OCI-M2 (cell line): ENCODE results near the gene ZFAND3.

Experiments used
- DNase-seq: peaks from one replicate; lab custom pipeline; 2025; ENCODE audit not compliant: unreplicated experiment; lab: John Stamatoyannopoulos, UW

ZFAND3 gene

DNA sequence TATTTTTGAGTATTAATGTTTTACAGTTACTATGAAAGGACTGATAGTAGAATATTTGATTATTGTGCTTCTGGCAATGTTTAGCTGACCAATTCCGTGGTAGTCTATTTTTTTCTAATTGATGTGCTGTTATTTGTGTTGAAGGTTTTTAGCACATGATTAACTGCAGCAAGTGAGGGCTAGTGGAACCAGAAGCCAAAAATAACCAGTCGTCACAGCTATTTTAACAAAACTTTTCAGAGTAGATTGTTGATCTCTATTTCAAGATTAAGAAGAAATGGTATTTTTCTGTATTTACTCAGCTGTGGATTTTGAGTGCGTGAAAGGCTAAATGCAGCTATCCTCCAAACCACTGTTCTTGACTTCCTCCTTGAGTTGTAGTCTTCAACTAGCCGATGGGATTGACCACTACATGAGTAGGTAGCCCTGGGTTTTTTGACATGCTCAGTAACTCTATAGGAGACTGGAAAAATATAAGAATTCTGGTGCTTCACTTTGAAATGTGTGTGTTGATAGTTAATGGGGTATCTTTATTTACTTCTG is 258.0 kb downstream of the ZFAND3 start:
- DNase-seq, result no peak

DNA sequence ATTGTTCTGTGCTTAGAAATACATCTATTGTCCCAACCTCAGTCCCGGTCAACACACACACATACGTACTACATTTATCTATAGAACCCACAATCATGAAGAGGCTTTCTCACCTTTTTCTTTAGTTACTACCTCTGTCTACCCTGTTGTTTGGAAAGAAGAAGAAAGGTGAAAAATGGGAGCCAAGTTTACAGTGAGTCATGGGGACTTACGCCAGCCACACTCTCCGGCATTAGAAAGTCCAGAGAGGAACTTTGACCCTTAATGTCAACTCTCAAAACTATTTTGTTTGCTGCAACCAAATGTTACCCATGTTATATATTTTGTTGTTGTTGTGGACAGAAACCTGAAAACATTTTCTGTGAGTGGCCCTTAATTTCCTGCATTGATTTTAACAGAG is 259.1 kb downstream of the ZFAND3 start:
- no peak for DNase-seq

DNA sequence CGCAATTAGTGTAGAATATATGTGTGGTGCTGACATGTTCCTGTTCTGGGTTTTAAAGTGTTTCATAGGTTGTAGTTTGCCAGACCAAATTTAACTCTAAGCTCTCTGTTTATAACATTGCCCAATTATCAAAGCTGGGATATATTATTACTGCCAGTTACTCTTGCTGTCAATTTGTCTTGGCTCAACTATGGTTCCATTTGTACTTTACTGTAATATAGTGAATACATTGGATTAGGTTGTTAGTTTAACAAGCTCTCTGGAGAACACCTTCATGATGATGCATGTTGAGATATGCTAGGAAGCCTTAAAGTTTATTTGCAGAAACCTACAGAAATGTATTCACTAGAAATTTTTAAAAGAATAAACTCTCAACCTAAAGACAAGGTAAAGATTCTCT is 259.6 kb downstream of the ZFAND3 start:
- DNase-seq, result no peak

DNA sequence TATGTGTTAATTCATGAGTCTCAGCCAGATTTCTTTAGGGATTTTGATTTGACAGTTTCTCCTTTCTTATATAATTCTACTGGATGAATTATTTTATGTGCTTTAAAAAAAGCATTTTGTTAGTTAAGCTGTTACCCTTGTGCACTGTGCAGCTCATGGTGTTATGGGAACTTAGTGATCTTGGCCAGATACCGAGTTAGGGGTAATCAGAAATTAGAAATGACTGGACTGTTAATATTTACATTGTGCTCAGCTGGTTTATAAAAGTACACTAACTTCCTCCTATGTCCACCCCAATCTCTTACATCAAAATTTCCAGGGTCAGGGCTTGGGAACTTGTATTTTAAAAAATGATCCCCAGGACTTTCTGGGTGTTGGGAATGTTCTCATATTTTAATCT is 260.0 kb downstream of the ZFAND3 start:
- DNase-seq, result no peak

- DNase-seq, result no peak
These were observed 260.8 kb downstream of the ZFAND3 start for GRCh38 chr6:38080360-38080759.

GRCh38 chr6:38080889-38081288 is 261.4 kb downstream of the ZFAND3 start:
- no peak for DNase-seq

GRCh38 chr6:38085031-38085430 is 265.5 kb downstream of the ZFAND3 start:
- DNase-seq, result no peak

DNA sequence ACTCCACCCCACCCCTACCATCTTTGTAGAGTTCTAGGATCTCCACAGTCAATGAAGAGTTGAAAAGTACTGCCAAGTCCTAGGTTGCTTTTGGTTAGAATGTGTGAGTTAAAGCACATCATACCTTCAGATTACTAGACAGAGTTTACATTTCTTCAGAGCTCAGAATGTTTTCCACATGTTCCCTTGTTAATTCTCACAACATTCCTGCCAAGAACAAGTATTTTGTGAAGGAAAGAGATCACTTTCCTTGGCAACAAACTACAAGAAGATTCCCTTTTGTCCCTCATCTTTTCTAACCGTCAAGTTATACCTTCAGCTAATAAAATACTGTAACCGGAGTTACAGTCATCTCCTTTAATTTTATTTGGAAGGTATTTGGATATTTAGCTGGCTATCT is 266.8 kb downstream of the ZFAND3 start:
- no peak for DNase-seq

GRCh38 chr6:38088010-38088409 is 268.5 kb downstream of the ZFAND3 start:
- no peak for DNase-seq

GRCh38 chr6:38088829-38089228 is 269.3 kb downstream of the ZFAND3 start:
- no peak for DNase-seq

GRCh38 chr6:38091613-38092012 is 272.1 kb downstream of the ZFAND3 start:
- DNase-seq, result no peak

- no peak for DNase-seq
These were observed 272.9 kb downstream of the ZFAND3 start for GRCh38 chr6:38092465-38092864.

DNA sequence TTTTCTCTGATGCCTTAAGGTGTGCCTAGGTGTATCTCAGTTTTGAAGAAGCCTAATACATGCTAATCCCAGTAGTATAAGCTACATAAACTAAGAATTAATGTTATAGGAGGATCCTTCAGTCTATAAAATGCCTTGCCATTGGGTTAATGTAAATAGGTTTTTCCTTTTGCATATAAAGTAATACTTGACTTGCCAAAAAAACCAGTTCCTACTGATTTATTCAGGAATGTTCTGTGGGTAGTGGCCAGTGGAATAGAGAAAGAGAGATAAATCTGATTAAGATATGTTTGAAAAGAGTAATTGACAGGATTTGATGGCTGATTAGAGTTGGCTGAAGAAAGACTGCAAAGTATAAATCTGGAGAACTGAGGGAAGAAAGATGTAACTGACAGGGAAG is 273.4 kb downstream of the ZFAND3 start:
- no peak for DNase-seq

GRCh38 chr6:38095054-38095453 is 275.5 kb downstream of the ZFAND3 start:
- DNase-seq, result no peak

- DNase-seq, result no peak
These were observed 279.7 kb downstream of the ZFAND3 start for GRCh38 chr6:38099221-38099620.

- no peak for DNase-seq
These were observed 280.9 kb downstream of the ZFAND3 start for GRCh38 chr6:38100380-38100779.

- DNase-seq, result no peak
These were observed 284.4 kb downstream of the ZFAND3 start for GRCh38 chr6:38103921-38104320.

- no peak for DNase-seq
These were observed 285.5 kb downstream of the ZFAND3 start for GRCh38 chr6:38105066-38105465.

DNA sequence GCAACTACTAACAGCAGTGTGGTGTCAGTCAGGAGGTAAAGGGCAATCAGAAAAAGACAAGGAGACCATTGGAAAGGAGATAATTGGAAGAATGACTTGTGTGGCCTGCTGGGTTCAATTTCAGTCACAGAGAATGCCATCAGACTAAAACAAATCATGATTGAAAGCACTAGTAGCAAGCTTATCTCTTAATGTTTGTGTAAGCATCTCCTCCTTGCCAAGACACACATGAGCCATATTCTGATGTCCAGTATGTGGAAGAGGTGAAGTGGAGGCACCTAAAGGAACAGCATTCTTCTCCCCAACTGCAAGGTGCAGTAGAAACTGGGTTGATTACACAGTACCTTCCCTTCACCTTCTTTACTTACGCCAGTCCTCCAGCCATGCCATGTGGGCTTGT is 287.5 kb downstream of the ZFAND3 start:
- DNase-seq, result no peak

- DNase-seq, result no peak
These were observed 291.0 kb downstream of the ZFAND3 start for GRCh38 chr6:38110481-38110971.

- no peak for DNase-seq
These were observed 292.7 kb downstream of the ZFAND3 start for GRCh38 chr6:38112181-38112580.

DNA sequence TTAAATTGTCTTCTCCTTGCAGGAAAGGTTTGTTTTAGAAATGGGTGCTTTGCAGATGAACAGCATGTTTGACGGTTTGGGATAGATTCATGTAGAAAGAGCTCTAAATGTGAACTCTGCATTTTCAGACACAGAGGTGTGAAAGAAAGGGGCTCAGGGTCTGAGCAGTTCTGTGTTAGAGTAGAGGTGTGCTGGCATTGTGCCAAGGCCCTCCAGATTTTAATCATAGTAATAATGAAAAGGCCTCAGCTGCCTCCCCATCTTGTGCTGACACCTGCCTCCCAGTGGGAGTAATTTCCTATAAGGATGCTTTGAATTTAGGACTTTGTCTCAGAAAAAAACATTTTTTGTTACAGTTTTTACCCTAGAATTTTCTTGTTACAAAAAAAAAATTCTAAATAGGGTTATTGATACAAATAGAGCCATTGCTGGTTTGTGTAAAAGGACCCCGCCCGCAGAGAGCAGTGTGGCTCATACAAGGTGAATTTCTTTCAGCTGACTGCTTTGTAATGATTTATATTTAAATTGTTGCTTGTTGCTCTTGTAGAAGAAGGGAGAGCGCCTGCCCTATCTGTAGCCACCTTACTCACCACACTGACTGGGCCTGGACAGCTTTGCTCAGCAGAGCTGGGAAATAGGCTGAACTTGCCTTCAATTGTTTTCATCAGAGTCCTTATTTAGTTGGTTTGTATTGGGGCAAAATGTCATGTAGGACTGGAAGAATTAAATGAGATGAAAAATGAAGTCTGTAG is 294.5 kb downstream of the ZFAND3 start:
- no peak for DNase-seq
